GM13977 (cell line): Measurements from ENCODE around the gene NPB.

ENCODE experiments used
- DNase-seq: peaks from one replicate; pipeline ENCODE4 v3.0.0; 2012; ENCODE audit warnings: low spot score
- CTCF ChIP-seq: IDR thresholded peaks from 2 replicates; pipeline ENCODE4 v1.5.1; 2012; ENCODE audit warnings: mild to moderate bottlenecking, control low read depth; ENCODE audit not compliant: insufficient read depth; ENCODE audit errors: extremely low read depth, missing control alignments
- in situ Hi-C: fragments of 300-500 bp; cut with MboI; formaldehyde crosslinking; loops from one replicate; pipeline ENCODE4 v1.12.0; 2022; ENCODE audit warnings: low sequenced_read_pairs, low pct_unique_long_range_greater_than_20kb, mixed read lengths, inconsistent platforms; ENCODE audit not compliant: unreplicated experiment

Gene NPB

GRCh38 chr17:81860756-81861568, 41.1 kb upstream of the NPB start:
- in situ Hi-C loops, result no loop called here
- DNase-seq, result peak; percentile 99
- no peak for TF ChIP-seq CTCF

- no peak for DNase-seq
- no peak for TF ChIP-seq CTCF
These were observed 38.8 kb upstream of the NPB start for GRCh38 chr17:81863123-81863675.

GRCh38 chr17:81863833-81864768, 37.9 kb upstream of the NPB start:
- in situ Hi-C loops, result no loop called here
- no peak for TF ChIP-seq CTCF
- DNase-seq, result no peak

More at GRCh38 chr17:81863123-81863675, 38.8 kb upstream of the NPB start:
- in situ Hi-C loops, result no loop called here

- no peak for DNase-seq
- no peak for TF ChIP-seq CTCF
- in situ Hi-C loops, result no loop called here
These were observed 36.7 kb upstream of the NPB start for GRCh38 chr17:81865358-81865732.

GRCh38 chr17:81865733-81866439, 36.2 kb upstream of the NPB start:
- no peak for DNase-seq
- no peak for TF ChIP-seq CTCF
- in situ Hi-C loops, result no loop called here
